ENCODE results near the gene RGS5. TPM values are rescaled to one million over a fixed set of nuclear protein-coding genes. Genes with fewer than 3 reads are reported as not detected.

RGS5 gene
- total and polyA plus RNA-seq, 2 donors (not counting 1 experiment from before 2014, with no cell fraction given), result 0.64 to 1.2 TPM

GRCh38 chr1:163211667-163212066, 9.0 kb upstream of the RGS5 start:
- no peak overlapping the region for H3K27ac ChIP-seq (ENCODE audit: low read length in 2 of 2)
- H3K9me3 ChIP-seq (ENCODE audit: control extremely low read depth in 1 of 3, control insufficient read depth in 2 of 3, insufficient read depth in 1 of 3, low read length in 2 of 3), result no peaks in the 10 kb centered on the region
- H3K4me1 ChIP-seq (ENCODE audit: control insufficient read depth in 2 of 2, insufficient read depth in 2 of 2, low read length in 2 of 2), result no peaks in the 10 kb centered on the region
- no peaks in the 10 kb centered on the region for H3K36me3 ChIP-seq (replicated peaks in 1 of 2; ENCODE audit: control extremely low read depth in 1 of 2, control insufficient read depth in 1 of 2, extremely low read depth in 1 of 2, insufficient read depth in 2 of 2, low read length in 1 of 2)
- CTCF ChIA-PET, result no interaction called here
- H4K20me1 ChIP-seq (ENCODE audit: control insufficient read depth, insufficient read depth, low read length, poor library complexity, severe bottlenecking), result no peaks in the 10 kb centered on the region
- Mint-ChIP-seq H3K4me3 (no peak overlapping the region), H3K27me3 (peaks cover 16% of the 10 kb centered on the region), H3K9me3 (ENCODE audit: insufficient read depth) (no peaks in the 10 kb centered on the region), H3K27ac (no peak overlapping the region), H3K4me1 (no peaks in the 10 kb centered on the region)
- no peak overlapping the region for H3K4me3 ChIP-seq (ENCODE audit: control extremely low read depth in 1 of 5, extremely low read depth in 1 of 5, insufficient read depth in 1 of 5, low read depth in 2 of 5, low read length in 4 of 5)
- ATAC-seq (ENCODE audit: low read depth), result no peak
- no peak overlapping the region for H3K4me2 ChIP-seq (replicated peaks; ENCODE audit: low read depth, low read length, poor library complexity, severe bottlenecking)
- WGBS (ENCODE audit: insufficient coverage), result no CpG with 5 or more reads among the region's 2 CpGs
- TF ChIP-seq EZH2 (IDR thresholded peaks at IDR 0.05; ENCODE audit: borderline replicate concordance, insufficient read depth, low read depth, low read length, poor library complexity, severe bottlenecking), result no peak
- TF ChIP-seq CTCF (IDR thresholded peaks at IDR 0.05), result no peak
- intact Hi-C loops (cut with micrococcal nuclease), result no loop called here
- H3K9ac ChIP-seq (ENCODE audit: low read length), result no peak overlapping the region
- peaks cover 0 to 3% (median 0%) of the 10 kb centered on the region in 4 experiments for H3K27me3 ChIP-seq (replicated peaks in 1 of 4; ENCODE audit: control extremely low read depth in 1 of 4, control insufficient read depth in 3 of 4, insufficient read depth in 4 of 4, low read length in 3 of 4)
- H3K79me2 ChIP-seq (ENCODE audit: control insufficient read depth, insufficient read depth, low read length), result no peaks in the 10 kb centered on the region
- no peak for DNase-seq
- no peak overlapping the region for H2AFZ ChIP-seq (ENCODE audit: insufficient read depth, low read depth, low read length, poor library complexity, severe bottlenecking)
- POLR2A ChIA-PET, result no interaction called here

- Histone ChIP-seq H2AFZ (ENCODE audit: insufficient read depth, low read depth, low read length, poor library complexity, severe bottlenecking) (no peak overlapping the region), H3K27me3 (replicated peaks in 1 of 4; ENCODE audit: control extremely low read depth in 1 of 4, control insufficient read depth in 3 of 4, insufficient read depth in 4 of 4, low read length in 3 of 4) (no peaks in the 10 kb centered on the region), H3K4me3 (ENCODE audit: control extremely low read depth in 1 of 5, extremely low read depth in 1 of 5, insufficient read depth in 1 of 5, low read depth in 2 of 5, low read length in 4 of 5) (no peak overlapping the region), H3K27ac (ENCODE audit: low read length in 2 of 2) (no peak overlapping the region), H3K9me3 (ENCODE audit: control extremely low read depth in 1 of 3, control insufficient read depth in 2 of 3, insufficient read depth in 1 of 3, low read length in 2 of 3) (no peaks in the 10 kb centered on the region), H3K4me1 (ENCODE audit: control insufficient read depth in 2 of 2, insufficient read depth in 2 of 2, low read length in 2 of 2) (no peaks in the 10 kb centered on the region), H4K20me1 (ENCODE audit: control insufficient read depth, insufficient read depth, low read length, poor library complexity, severe bottlenecking) (no peaks in the 10 kb centered on the region), H3K36me3 (replicated peaks in 1 of 2; ENCODE audit: control extremely low read depth in 1 of 2, control insufficient read depth in 1 of 2, extremely low read depth in 1 of 2, insufficient read depth in 2 of 2, low read length in 1 of 2) (no peaks in the 10 kb centered on the region), H3K9ac (ENCODE audit: low read length) (no peak overlapping the region), H3K4me2 (replicated peaks; ENCODE audit: low read depth, low read length, poor library complexity, severe bottlenecking) (no peak overlapping the region), H3K79me2 (ENCODE audit: control insufficient read depth, insufficient read depth, low read length) (no peaks in the 10 kb centered on the region)
- intact Hi-C loops (cut with micrococcal nuclease), result no loop called here
- no peaks in the 10 kb centered on the region for H3K27me3 Mint-ChIP-seq
- ChIA-PET CTCF (no interaction called here), POLR2A (no interaction called here)
- TF ChIP-seq EZH2 (IDR thresholded peaks at IDR 0.05; ENCODE audit: borderline replicate concordance, insufficient read depth, low read depth, low read length, poor library complexity, severe bottlenecking), result no peak
- no peak for TF ChIP-seq CTCF (IDR thresholded peaks at IDR 0.05)
- H3K9me3 Mint-ChIP-seq (ENCODE audit: insufficient read depth), result no peaks in the 10 kb centered on the region
- no peak overlapping the region for H3K27ac Mint-ChIP-seq
- ATAC-seq (ENCODE audit: low read depth), result no peak
- no peak overlapping the region for H3K4me3 Mint-ChIP-seq
- no peaks in the 10 kb centered on the region for H3K4me1 Mint-ChIP-seq
- no peak for DNase-seq
Measured at GRCh38 chr1:163205513-163205912, 2.8 kb upstream of the RGS5 start.

All from B cell (primary cell).